GM18517 (cell line): ENCODE measurements around the gene RHOBTB1.
A peak's percentile ranks its signal among the peaks of the same experiment; 100 is the strongest.

ENCODE experiments used
- ATAC-seq: cut with Tn5 transposase; IDR thresholded peaks from one replicate; pipeline ENCODE4 v1.9.1; 2021; ENCODE audit warnings: mild to moderate bottlenecking, moderate library complexity; ENCODE audit not compliant: unreplicated experiment

RHOBTB1 gene

DNA sequence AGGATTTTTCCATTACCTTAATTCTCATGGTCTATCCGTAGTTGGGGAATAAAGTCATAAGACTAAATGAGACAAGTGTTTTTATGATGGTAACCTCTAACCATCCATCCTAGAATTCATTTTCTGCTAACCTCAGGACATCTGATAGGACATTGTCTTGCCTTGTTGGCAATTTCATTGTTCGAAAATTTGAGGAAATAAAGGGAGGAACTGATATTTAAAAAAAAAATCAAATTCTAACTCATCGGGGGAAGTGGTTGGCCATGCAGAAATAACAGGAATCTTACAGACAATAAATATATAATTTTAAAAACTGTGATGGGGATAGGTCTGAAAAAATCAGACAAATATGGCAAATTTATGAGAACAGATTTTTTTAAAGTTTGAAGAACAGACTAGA, 21.7 kb upstream of the RHOBTB1 start:
- ATAC-seq: no peak

DNA sequence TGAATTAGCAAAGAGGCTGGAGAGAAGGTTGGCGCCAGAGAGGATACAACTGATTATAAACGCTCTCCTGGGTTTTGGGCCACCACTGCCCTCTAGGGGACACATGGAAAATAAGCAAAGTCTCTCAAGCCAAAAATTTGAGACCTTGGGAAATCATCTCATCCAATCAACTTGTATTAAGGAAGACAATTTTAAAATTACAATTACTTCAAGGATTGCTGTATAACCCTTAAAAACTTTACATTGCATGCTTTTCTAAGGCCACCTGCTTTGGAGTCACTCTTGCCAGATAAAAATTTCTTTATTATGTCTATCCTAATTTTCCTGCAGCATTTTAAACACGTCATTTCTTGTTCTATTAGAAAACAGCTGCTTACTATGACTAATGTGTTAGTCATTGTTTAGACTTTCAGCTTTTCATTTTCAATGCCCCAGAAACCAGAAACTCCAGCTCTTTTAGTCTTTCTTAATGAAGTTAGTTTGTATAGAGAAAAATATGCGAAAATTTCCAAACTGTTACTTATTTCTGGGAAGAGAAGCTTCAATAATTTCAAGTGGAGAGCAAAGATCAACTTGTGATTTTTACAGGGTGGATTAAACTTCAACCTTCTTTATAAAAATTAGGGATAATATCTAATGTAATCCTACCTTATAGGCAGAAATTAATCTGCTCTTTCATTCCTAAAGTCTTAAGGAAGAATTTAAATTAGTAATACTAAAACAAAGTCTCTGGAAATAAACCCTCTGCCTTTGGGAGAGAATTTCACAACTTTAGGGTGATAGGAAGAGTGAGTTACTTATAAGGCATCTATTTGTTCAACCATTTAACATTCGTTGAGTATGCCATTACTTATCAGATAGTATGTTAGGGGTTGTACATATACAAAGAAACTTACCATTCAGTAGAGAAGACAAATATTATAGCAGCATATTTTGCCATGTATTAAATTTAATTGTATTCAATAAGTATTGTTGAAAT, 20.6 kb upstream of the RHOBTB1 start:
- no peak for ATAC-seq

DNA sequence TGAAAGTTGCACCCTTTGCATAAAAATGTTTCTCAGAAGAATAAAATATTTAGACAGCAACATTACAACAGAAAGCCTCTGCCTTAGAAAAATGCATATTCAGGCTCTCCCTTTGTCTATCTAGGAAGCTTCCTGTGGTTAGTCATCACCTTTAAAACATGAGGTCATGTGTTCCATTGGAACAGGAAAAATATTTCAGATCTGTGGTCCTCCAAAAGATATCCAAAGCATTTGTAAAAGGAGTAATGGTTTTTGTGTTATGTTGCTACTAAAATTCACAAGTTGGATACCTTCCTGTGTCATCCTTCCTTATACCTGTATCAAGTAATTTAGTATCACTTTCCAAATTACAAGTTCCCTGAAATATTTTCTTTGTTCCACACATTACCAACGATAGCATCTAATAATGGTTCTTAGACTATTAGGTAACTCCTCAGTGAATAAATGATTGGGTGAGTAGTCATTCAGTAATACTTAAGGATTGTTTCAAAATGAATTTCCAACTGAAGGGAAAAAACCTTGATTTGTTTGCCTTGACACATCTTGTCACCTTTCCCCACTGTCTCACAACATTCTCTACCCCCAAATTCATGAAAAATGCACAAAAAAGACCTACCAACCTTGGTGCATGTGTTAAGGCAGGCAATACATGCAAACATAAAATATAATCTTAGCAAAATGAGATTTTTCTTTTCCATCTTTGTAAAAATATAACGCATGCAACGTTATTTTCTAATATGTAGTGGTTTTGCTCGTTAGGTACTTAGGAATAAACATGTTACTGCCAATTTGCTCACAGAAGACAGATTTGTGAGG, 19.7 kb upstream of the RHOBTB1 start:
- ATAC-seq: no peak

DNA sequence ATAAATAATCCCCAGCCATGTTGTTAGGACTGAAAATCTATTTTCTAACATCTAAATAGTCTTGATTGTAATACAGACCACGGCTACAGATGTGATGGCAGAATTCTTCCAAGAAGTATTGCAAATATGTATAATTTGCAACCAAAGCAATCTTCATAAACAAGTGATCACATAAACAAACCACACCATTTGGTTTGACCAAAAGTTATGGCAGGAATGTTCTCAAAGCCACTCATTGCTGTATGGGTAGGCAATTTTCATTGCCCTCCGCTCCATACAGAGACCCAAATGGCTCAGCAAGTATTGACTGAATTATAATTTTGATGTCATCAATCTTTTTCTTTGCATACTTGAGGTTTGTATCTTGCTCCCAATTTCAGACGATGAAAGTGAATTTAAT, 19.0 kb upstream of the RHOBTB1 start:
- no peak for ATAC-seq

DNA sequence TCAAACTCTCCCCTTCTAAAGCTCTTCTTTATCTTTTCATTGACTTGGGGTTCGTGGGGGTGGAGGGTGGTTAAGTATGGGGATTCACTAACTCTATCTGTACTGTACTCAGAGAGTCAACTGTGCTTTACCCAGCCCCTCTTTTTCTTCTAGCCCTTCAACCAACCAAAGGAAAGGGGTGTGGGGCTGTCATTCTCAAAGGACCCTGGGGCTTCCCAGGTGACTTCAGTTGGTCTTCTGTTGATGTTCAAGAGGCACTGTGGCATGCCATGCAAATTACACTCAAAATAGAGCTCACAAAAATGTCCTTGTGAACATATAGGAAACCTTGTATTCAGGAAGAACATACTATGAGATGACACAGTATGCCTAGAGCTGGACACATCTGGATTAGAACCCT, 16.9 kb upstream of the RHOBTB1 start:
- ATAC-seq: no peak

DNA sequence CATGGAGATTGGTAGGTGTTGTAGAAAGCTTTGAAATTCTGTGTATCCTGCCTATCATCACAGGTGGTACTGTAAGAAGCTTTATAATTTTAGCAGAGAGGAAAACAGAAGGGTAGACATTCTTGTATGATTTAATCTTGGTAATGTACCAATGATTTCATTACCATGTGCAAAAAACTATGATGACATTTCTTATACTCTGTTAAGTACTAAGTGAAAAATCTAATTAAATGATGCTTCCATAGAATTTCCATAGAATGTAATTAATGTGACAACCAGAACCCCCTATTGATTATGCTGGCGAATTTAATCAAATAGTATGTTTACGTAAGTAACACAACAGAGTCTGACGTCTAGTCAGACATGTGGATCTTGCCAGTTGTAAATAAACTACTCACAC, 16.0 kb upstream of the RHOBTB1 start:
- ATAC-seq: no peak

DNA sequence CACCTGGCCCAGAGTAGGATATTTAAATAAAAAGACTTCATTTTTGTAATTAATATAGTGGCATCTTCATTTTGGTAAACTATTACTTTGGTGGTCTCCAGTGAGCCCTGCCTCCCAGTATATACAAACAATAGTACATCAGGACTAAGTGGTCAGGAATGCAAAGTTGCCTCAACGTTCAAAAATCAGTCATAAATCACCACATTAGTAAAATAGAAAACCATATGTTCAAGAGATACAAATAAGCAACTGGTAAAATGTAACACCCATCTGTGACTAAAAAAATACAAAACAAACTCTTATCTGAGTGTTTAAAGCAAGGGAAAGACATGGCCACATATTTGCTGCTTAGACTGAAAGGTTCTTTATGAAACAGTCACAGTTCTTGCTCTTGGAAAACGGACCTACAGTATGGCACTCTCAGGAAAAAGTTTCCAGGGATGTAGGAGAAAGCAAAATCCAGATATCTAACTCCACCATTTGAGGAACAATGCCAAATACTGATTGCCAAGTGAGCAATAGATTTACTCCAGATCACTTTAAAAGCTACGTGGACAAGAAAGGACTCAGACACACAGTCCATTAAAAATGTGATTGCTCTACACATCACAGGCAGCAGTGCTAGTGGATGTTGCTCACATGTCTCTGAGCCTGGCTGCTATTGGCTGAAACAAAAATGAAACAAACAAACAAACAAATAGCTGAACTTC, 15.1 kb upstream of the RHOBTB1 start:
- no peak for ATAC-seq

DNA sequence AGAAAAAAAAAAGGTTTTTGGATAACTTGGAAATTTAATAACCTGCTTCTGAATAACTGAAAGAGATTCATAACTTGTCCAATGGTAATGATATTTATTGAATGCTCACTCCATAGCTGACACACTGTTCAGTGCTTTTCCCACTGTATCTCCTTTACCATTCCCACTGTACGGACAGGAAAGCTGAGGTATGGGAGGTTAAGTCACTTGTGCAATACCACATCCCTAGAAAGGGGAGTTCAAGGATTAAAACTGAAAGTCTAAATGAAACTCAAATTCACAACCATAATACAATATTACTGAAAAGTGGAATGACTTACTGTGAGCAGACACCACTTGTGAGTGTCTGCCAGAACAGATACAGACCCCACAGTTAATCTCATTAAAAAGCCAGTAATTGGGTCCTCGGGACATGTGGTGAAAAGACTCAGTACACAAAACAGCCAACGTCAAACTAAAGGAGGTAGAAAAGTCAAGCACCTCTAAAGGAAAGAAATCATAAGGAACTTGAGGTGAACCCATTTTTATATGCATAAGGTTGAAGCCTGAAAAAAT, 13.8 kb upstream of the RHOBTB1 start:
- ATAC-seq: no peak

DNA sequence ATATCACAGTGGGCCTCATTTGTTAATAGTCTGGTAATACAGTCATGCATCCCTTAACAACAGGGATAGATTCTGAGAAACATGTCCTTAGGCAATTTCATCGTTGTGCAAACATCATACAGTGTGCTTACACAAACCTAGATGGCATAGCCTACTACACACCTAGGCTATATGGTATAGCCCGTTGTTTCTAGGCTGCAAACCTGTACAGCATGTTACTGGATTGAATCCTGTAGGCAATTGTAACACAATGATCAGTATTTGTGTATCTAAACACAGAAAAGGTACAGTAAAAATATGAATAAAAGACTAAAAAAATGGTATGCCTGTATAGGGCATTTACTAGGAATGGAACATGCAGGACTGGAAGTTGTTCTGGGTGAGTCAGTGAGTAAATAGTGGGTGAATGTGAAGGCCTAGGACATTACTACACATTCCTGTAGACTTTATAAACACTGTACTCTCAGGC, 12.0 kb upstream of the RHOBTB1 start:
- no peak for ATAC-seq

DNA sequence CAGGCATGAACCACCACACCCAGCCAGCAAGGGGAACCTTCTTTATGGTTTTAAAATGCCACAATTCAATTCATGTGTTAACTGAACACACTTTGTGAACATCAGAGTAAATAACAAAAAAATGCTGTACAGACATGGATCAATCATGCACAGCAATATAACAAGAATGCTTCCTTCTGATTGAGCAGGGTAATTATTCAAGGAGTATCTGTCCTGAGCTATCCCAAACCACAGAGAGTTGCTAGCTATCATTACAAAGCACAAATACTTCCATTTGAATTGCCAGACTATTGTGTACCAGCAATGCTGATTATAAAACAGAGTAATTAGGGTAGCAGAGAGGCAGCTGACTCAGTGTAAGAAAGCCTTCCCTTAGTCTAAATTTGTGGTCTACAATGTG, 11.3 kb upstream of the RHOBTB1 start:
- ATAC-seq: no peak

DNA sequence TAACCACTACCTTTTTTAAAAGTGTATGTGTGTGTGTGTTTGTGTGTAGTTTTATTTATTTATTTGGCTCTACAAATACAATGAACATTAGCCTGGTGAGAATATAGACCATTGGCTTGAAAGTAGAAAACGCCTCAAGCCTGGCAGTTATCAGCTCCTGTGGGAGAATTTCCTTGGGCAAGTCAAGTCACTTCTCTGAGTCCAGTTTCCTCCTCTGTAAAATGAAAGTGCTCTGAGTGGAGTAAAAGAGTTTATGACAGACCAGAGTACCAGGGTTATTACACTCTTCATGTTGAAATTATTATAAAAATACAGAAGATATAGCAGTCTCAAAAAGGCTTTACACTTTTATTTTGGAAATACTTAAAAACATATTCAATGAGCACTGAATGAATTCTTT, 10.1 kb upstream of the RHOBTB1 start:
- no peak for ATAC-seq

DNA sequence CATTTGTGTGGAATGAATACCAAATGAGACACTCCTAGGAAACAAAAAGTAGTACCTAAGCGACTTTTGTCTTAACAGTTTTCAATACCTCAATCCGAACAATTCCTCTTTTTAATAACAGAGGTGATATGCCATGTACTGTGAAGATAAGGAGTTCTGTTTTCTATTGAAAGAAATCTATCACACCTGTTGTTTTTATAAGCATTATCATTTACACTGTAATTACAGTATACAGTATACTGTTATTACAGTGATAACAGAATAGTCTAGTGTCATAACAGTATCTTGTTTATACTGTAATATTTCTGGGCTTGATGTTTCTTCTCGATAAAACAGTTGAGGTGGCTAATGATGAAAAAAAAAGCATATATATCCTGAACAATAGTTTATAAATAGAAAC, 9.4 kb upstream of the RHOBTB1 start:
- ATAC-seq: no peak

DNA sequence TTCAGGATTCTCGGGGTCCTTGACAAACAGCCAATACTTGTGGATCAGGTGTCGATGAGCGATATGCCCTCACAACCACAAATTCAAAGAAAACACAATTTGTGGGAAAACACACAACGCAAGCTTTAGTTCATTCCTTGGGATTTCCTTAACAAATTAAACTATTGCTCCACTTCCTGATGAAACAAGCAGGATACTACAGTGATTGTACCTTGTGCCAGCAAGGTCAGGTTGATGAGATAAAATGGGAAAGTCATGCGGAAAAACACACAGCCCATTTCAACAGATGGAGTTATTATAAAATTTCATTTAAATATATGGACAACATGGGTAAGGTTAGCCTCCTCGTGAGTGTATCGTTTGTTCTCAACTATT, 8.8 kb upstream of the RHOBTB1 start:
- no peak for ATAC-seq

DNA sequence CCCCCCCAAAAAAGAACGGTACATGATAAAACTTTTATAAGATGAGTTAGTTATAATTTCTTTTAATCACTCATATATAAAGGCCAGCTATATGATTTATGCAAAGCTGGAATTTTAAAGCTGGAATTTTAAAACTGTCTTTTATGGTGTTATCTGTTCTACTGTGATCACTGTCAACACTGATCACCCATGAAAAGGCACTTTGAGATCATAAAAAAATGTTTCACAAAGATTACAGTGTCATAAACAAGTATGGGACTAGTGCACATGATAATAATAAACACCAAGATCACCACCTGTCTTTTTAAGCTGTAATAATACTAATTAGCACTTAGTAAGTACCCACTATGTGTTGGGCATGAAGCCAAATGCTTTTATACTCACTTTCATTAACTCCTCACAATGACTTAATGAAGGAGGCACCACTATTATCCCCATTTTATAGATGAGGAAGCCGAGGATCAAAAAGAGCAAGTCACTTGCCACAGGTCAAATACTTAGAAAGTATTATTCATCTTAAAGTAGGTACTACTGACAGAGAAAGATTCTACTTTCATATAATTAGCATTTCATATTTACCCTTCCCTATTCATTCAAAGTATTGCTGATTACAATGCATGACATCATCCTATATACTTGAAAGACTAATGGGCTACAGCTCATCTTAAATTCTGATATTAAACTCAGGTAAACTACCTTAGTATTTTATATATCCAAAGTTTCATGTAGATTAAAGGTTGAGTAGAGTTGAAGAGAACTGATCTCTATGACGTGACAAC, 8.3 kb upstream of the RHOBTB1 start:
- no peak for ATAC-seq

DNA sequence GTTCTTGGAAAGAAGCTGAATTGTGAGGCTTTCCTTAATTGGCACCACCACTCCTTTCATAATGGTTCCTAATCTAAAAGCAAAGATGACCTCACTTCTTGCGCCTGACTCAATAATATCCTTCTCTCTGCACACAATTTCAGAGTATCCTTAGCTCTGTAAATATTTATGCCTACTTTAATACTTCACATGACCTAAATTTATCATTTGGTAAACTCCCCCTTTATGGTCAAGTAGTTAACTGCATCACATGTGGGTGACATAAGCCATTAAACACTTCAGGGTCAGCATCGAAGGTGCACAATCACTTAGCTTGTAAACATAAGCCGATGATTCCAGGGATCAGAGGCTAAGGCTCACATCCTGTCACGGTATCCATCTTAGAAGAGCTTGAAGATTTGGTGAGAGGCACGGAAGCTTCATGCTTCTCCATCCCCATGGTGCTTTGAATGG, 7.3 kb upstream of the RHOBTB1 start:
- no peak for ATAC-seq

DNA sequence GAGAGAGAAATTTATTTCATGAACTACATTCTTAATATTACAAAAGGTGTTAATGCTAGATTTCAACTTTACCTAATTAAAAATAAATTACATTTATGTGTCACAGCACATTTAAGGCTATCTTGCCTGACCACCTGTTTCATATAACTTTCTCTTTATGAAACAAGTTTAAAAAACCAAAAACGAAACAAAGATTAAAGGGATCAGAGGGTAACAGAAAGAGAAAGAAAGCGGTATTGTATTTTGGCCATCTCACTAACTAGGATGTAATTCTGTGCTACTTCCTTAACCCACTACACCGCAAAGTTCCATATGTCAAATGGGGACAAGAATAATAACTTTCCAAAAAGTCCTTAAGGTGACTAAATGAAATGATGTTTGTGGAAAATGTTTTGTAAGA, 6.3 kb upstream of the RHOBTB1 start:
- no peak for ATAC-seq

DNA sequence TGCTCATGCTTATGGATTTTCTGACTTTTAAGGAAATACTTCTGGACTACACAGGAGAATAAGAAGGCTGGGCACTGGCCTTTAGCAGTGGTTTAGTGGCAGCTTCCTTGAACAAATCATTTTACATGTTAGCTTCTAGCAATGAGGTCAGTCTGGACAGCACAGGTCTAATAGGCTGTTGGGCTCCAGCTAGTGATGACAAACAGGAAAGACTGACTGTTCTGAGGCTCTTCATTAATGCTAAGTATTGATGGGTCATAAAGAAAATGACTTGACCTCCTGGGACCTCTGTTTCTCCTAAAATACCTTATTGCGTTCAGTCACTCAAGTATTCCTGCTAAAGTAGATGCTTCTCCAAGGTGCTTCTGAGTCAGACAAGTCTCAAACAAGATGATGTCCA, 4.9 kb upstream of the RHOBTB1 start:
- ATAC-seq: no peak

DNA sequence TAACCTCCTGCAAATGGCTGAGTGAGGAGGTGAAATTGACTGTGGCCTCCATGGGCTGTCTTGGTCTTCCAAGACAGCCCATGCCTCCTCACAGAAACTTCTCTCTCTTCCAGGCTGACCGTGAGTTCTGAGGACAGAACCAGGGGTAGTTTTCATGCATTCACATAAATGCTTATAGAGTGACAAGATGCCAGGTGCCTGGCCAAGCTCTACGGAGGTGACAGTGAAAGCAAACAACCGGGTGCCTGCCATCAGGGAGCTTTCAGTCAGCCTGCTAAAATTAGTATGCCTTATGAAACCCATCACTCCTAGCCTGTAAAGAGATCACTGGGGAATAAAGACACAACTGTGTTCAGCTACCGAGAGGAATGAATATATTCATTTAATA, 919 bp upstream of the RHOBTB1 start:
- ATAC-seq: no peak

DNA sequence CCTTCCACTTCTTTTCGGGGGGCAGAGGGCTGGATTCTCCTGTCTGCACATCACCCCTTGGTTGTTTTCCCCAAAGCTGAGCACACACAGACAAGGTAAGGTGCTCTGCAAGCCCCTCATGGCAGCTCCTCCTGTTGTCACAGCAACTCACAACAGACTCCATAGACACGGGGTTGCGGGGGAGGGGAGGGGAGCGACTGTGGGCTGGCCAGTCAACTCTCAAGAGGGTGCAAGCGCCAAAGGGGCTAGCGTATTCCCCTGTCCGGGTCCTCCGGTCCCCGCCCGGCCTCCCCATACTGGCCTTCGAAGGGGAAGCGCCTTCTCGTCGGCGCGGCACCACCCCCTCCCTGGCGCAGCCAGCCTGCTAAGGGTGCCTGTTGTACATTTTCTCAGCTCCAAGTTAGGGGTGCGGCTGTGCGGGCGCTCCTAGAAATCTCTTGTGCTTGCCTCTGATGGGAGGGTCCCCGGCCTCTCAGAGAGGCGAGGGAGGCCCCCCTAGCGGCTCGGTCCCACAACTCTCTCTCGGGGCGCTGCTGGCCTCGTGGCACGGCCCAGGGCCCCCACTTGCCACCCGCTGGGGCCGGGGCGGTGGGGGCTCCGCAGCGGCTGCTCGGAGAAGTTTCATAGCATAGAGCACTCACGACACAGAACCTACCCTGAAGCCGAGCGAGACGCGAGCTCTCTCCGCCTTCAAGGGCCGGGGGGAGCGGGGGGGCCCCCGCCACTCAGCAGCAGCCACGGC, 498 bp downstream of the RHOBTB1 start:
- peak; percentile 34 for ATAC-seq
